Frontal cortex (tissue), 4 donors: ENCODE results near the gene CCDC137. TPM values are rescaled to one million over a fixed set of nuclear protein-coding genes. Genes with fewer than 3 reads are reported as not detected.
A peak's percentile ranks its signal among the peaks of the same experiment; 100 is the strongest.
"Not testable (repeated sequence)": the region's sequence is repeated elsewhere in the genome, so short reads cannot be mapped to it uniquely, and the experiment has no call there.

Experiments used
- DNase-seq, 2 donors: peaks; one replicate each; pipeline ENCODE4 v3.0.0; 2012; ENCODE audit warnings: low spot score in 2 of 2
- FAIRE-seq: peaks from 2 replicates; lab custom pipeline; 2012; peaks lifted over from hg19 to GRCh38; lab: Jason Lieb, UNC
- total RNA-seq: library from RNA; depleted of rRNA; stranded (reverse); fragments of >200 nt; gene quantifications from one replicate; pipeline ENCODE4 v1.2.3, GENCODE V29; 2014
- donor health status: control.
- donor health status: control.
- donor health status: control.

Gene CCDC137
- total RNA-seq, 1 donor from 2014 or later, result 6.1 TPM

DNA sequence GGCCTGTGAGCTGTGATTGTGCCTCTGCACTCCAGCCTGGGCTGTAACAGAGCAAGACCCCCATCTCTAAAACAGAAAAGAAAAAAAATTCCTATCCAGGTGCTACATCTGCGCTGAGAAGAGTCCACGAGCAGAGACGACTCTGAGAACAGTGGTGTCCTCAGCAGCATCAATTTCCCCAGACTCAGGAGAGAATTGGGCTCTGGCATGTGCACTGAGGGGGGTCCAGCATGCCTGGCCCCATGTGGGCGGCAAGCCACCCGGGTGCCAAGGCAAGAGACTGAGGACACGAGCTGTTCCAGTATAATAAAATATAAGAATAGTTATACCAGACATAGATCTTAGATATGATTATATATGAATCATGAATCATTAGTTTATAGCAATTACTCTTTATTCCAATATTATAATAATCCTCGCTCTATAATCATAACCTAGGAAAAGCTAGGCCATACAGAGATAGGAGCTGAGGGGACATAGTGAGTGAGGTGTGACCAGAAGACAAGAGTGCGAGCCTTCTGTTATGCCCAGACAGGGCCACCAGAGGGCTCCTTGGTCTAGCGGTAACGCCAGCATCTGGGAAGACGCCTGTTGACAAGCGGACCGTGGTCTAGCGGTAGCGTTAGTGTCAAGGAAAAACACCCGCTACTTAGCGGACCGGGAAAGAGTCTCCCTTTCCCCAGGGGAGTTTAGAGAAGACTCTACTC lies 9.1 kb downstream of the CCDC137 start:
- not testable (repeated sequence) for DNase-seq, FAIRE-seq

DNA sequence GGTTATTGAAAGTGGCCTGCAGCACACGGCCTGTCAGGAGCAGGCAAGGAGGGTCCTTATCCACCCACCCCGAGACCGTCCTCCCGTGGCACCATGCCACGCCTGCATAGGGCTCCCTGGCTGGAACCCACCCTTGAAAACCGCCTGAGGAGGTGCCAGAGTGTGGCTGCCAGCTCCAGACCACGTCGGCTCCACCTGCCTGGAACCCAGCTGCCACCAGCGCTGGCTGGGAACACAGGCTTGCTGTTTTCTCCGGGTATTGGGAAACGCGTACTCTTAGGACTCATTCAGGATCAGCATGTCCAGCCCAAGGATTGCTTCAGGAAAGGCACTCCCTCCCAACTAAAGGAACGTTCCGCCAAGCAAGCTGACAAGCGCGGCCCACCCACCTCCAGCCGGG lies 10.4 kb downstream of the CCDC137 start:
- no peak for DNase-seq
- FAIRE-seq, result no peak

DNA sequence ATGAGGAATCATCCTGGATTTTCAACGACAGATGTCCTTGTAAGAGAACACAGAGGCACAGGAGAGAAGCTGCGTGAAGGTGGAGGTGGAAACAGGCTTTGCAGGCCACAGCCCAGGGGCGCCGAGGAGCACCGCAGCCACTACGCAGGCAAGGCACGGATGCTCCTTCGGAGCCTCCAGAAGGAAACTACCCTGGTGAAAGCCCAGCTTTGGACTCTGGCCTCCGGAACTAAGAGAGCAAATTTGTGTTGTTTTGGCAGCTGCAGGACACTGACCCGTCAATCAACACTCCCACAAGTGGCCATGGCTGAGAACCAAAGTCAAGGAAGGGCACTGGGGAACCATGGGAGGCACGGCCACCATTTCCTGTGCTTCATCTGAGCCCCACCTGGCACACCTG lies 13.6 kb downstream of the CCDC137 start:
- FAIRE-seq (no peak), DNase-seq (no peak)

DNA sequence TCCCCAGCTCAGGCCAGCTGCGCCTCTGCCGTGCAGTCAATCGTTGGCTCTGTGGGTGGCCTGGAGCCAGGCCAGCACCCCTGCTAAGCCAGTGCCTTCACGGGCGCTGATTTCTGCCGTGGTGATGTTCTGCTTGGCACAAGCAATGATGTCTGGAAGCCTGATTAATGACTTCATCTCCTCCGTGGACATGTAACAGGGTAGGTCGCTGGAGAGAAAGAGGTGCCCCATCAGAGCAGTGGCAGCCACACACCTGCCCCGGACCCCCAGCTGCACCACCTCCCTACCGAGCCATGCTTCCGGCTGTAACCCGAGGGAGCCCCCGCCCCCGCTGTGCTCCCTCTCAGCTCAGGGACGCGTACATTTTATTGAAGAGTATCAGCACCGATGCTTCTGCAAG lies 15.1 kb downstream of the CCDC137 start:
- FAIRE-seq, result no peak

DNA sequence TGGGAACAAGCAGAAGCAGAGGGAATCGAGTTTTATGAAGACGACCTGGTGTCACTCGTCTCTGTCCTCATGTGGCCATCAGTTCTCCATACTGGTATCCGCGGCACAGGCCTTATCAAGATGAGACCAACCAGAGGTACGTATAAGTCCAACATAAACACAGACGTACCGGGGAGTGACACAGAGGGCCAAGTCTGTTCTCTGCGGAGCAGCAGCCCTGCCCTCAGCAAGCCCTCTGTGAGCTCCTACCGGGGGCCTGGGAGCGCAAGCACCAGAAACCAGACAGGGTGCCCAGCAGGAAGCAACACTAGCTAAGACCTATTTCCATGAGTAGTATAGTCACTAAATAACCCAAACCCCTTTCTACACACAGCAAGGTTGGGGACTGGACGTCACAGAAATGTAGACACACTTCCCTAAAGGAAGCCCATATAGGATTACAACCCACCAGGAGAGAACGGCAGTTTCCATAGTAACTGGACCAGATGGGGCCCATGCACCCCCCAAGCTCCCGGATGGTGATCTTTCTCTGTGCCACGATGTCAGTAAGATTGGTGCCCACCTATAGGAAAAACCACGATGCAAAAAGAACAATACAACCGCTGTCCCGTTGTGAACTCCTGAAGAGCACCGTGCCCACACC lies 16.1 kb downstream of the CCDC137 start:
- DNase-seq, result no peak
- FAIRE-seq, result no peak

More for the DNA sequence above, 15.1 kb downstream of the CCDC137 start:
- DNase-seq, result no peak

DNA sequence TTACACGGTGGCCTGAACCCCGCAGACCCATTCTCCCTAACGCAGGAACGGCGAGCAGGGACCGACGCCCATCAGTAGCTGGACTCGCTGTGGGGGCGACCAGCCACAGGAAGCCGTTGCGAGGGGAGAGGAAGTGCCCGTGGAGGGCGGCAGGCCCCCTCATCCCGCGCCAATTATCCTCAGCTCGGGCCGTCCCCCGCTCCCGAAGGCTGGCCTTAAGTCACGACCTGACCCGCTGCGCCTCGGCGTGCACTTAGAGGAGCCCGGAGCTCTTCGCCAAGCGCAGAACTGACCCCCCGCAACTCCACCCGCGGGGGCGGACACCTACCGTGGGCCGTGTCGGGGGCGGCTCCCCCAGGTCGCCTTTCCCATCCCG lies 16.7 kb downstream of the CCDC137 start:
- DNase-seq (no peak), FAIRE-seq (no peak)

DNA sequence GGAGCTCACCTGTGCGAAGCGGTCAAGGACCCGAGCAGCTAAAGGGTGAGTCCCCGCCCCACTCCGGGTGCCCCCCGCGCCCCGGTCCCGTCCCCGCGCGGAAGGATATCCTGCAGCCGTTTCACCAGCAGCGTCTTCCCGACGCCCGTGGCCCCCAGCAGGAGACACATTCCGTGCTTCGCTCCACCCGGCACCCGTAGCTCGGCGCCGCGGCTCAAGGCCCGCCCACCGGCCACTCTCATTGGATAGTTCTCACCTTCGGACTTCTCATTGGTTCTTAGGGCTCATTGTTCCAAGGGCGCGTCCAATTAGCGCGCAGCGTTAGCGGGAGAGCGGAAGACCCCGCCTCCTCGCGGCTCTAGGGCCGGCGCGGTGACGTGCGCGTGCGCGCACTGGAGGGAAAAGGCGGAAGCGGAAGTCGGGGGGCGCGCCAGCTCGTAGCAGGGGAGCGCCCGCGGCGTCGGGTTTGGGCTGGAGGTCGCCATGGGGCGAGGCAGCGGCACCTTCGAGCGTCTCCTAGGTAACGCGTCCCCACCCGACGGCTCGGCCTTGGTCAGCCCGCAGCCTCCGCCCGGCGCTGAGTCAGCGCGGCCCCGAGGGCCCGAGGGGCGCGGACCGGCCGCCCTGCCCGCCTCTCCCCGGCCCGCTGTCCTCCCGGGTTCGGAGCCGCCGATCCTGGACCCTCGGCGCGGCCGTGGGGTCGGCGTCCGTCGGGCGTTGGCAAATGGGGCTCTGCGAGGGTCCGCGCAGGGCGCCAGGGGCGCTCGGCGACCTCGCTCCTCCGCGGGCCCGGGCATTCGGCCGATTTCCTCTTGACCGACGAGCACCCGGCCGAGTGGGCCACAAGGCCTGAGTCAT lies 17.3 kb downstream of the CCDC137 start, which contains the start of the genes ARL16 and HGS:
TSS of gene ARL16 (minus strand) at position 214 of the 858 bp plus-strand sequence. CDS start at position 170, 44 bp downstream.
TSS of gene HGS (plus strand) at position 428 of the 858 bp plus-strand sequence. CDS start at position 484, 56 bp downstream.
- DNase-seq (peak; percentile 100), FAIRE-seq (peak; percentile 83)

DNA sequence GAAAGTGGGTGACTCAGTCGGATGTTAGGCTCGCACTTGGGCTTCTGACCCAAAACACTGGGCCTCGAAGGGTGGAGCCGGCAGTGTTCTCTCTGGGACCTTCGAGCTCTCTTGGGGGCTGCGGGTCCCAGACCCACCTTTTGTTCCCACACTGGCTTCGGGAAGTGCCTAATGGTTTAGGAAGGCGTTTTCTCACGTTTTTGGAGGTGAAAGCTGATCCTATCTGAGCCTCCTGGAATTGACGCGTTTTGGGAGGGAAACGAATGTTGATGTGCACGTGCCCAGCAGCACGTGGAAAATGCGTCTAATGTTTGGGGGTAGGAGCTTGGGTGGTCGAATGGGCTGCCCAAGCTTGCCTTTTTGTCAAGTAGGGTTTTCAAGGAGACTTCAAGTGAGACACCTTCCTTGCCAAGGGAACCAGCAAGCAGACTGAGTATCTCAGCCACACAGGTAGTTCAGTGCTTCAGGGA lies 17.9 kb downstream of the CCDC137 start:
- peak; percentile 33 to 65 for DNase-seq
- FAIRE-seq, result no peak

DNA sequence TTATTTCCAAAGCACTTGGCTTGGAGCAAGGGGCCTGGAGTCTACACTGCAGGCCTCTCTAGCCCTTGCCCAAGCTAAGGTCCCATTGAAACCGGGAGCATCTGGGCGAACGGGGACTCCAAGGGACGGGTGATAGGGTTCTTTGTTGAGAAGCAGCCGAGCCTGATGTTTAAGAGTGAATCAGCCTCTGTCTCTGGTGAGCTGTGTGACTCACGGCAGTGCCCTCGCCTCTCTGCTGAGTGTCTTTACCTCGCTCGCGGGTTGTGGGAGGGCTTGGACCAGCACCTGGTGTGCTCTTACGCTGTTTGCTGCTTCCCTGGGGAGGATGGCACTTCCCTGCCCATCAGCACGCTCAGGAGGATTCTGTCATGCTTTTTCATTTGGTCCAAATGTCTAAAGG lies 18.6 kb downstream of the CCDC137 start:
- FAIRE-seq (no peak), DNase-seq (peak in 1 of 2 donors; percentile 17)

DNA sequence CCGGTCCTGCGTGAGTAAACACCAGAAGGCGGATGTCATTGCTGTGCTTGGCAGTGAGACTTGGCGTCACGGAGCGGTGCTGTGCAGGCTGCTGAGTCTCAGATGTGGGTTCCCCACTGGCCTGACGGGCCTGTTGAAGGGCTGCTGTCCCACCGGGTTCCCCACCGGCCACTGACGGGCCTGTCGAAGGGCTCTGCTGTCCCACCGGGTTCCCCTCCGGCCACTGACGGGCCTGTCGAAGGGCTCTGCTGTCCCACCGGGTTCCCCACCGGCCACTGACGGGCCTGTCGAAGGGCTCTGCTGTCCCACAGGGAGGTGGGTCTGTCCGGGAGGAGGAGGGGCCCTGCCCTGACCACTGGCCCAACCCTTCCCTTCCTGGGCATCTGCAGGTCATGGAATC lies 20.1 kb downstream of the CCDC137 start:
- no peak for DNase-seq
- no peak for FAIRE-seq

DNA sequence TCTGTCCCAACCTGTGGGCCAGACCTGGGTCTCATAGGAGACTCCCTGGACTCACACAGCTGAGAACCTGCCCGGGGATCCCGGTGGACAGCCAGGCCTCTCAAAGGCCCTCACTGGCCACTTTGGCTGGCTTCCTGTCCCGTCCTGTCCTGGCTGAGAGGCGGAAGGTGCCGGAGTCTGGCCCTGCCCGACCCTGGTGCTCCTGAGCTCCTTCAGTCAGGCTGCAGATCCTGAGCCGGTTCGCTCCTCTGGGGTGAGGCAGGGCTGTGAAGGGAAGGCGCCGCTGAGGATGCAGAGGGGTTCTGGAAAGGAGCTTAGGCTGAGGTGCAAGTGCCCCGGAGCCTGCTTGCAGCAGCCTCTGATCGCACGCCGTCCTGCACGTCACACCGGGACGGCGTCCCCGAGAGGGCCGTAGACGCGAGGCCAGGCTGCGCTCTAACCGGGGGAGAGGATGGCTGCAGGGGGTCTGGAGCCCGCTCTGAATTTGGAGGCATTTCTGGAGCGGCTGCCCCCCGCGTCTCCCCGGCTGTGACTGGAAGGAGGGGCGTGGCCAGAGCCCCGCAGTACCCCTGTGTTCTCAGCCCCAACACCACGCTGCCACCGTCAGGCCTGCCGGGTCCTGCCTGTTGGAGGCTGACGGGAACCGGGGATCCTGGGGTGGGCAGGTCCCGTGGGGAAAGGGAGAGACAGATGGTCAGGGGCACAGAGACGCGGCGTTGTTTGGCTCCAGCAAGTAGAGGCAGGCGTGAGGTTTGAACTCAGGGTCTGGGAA lies 21.4 kb downstream of the CCDC137 start:
- no peak for FAIRE-seq
- peak in 1 of 2 donors; percentile 21 for DNase-seq

DNA sequence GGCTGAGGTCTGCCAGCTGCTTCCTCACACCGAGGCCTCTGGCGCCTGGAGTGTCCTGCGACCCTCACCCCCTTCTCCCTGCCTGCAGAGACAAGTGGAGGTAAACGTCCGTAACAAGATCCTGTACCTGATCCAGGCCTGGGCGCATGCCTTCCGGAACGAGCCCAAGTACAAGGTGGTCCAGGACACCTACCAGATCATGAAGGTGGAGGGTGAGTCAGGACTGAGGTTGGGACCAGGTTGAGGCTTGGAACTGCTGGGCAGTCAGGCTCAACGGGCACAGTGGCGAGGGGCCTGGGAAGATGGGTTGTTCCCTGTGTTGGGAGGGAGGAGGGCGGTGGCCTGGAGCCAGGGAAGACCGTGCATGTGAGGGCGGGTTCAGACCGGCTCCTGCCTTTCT lies 22.1 kb downstream of the CCDC137 start:
- no peak for FAIRE-seq
- peak in 1 of 2 donors; percentile 28 for DNase-seq

DNA sequence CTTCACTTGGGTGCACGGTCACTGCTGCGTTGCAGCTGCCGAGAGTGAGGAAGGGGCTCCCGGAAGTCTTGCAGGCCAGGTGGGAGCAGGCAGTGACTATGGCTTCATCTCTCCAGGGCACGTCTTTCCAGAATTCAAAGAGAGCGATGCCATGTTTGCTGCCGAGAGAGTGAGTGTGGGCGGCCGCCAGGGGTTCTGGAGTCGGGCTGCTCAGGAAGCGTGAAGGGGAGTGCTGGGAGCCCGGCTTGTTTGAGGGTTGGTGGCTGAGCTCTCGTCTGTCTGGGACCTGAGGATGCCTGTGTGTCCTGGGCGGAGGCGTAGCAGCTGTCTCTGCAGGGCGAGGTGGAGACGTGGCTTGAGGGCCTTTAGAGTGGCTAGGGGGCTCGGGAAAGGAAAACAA lies 23.5 kb downstream of the CCDC137 start:
- FAIRE-seq, result no peak

DNA sequence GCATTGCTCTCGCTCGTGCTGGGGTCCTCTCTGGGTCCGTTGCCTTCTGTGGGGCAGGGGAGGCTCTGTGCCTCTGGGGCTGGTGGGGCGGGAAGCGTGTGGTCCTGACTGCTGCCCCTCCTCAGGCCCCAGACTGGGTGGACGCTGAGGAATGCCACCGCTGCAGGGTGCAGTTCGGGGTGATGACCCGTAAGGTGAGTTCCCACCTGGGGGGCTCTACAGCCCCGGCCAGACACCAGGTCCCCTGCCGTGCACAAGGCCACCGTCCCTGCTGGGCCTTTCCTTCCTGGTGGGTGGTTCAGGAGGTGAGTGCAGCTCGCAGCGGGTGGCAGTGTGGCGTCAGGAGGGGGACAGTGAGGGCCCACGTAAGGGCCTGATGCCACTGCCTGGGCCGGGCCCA lies 24.0 kb downstream of the CCDC137 start:
- no peak for FAIRE-seq

More for the DNA sequence above, 23.5 kb downstream of the CCDC137 start:
- no peak for DNase-seq

DNA sequence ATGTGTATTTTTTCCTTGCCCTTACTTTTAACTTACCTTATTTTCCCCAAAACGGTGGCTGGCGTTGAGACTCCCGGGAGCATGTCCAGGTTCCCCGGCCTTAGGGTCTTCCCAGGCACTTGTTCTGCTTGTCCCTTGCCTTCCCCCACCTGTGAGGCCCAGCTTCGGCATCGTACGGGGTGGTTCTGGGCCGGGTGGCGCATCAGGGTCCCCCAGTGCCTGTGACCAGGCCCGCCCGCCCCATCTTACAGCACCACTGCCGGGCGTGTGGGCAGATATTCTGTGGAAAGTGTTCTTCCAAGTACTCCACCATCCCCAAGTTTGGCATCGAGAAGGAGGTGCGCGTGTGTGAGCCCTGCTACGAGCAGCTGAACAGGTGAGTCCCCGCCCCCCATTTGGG lies 24.7 kb downstream of the CCDC137 start:
- FAIRE-seq (no peak), DNase-seq (no peak)

More for the DNA sequence above, 24.0 kb downstream of the CCDC137 start:
- no peak for DNase-seq

DNA sequence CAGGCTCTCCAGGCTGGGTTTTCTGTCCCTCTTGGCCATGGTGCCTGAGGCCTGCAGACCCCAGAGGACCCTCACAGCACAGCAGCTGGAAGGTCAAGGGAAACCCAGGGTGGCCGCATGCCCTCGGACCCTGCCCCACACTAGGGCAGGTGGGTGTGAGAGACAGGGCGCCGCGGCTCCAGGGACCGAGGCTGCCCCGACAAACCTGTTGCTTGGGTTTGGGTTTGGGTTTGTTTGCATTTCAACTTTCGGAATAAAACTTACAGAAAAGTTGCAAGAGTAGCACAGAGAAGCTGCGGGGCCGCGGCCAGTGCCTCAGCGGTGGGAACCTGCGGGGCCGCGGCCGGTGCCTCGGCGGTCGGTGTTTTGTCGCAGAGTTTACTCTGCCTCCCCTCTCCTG lies 25.1 kb downstream of the CCDC137 start:
- DNase-seq, result no peak
- FAIRE-seq, result no peak

DNA sequence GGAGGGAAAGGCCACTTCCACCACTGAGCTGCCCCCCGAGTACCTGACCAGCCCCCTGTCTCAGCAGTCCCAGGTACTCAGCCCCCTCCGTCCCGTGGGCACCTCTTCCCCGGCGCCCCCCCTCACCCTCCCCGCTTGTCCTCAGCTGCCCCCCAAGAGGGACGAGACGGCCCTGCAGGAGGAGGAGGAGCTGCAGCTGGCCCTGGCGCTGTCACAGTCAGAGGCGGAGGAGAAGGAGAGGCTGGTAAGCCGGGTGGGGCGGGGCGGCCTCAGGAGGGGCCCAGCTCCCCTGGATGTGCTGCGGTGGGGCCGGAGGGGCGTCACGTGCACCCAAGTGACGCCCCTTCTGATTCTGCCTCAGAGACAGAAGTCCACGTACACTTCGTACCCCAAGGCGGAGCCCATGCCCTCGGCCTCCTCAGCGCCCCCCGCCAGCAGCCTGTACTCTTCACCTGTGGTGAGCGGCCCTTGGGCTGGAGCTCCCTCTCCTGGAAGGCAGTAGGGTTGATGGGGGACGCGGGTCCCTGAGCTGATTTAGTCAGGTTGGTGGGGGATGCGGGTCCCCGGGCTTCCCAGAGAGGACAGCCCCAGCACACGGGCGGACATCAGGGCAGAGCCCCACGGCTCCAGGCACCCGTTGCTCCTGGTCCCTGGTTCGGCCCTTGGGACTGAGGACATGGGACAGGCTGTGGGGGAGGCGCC lies 27.1 kb downstream of the CCDC137 start:
- DNase-seq, result no peak
- no peak for FAIRE-seq

DNA sequence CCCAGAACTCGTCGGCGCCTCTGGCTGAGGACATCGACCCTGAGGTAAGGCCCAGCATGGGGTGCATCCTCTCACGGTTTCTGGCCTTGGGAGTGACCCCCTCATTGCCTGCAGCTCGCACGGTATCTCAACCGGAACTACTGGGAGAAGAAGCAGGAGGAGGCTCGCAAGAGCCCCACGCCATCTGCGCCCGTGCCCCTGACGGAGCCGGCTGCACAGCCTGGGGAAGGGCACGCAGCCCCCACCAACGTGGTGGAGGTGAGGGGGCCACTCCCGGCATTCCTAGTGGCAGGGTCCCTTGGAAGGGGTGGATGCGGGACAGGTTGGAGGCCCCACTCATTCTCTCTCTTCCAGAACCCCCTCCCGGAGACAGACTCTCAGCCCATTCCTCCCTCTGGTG lies 28.3 kb downstream of the CCDC137 start:
- FAIRE-seq, result no peak
- no peak for DNase-seq

DNA sequence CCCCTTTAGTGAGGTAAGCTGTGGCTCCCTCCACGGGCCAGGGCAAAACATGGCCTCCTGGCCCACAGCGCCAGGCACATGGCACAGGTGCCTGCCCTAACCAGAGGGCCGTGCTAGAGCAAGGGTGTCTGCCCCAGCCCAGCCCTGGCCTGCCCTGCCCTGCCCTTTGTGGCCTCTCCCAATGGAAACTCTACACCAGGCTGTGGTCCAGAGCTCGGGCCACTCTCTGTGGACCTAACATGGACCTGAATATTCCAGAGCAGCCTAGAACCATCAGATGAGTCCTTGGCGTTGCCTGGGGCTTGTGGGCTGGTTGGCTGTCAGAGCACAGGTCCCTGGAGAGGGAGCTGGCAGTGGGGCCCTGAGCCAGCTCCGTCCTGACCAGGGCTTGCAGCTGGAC lies 28.7 kb downstream of the CCDC137 start:
- FAIRE-seq (no peak), DNase-seq (no peak)
